ENCODE results near the gene ZNF496.

- TF ChIP-seq CTCF (IDR thresholded peaks at IDR 0.05) (no peak), TCF7L2 (IDR thresholded peaks at IDR 0.05; ENCODE audit: low read depth, low read length) (no peak), REST (IDR thresholded peaks at IDR 0.05; ENCODE audit: insufficient read depth in 1 of 2, low read depth in 2 of 2, low read length in 1 of 2) (no peak), SIN3A (IDR thresholded peaks at IDR 0.05; ENCODE audit: borderline replicate concordance, insufficient read depth, low read depth, low read length) (no peak)
Observed at GRCh38 chr1:247332215-247332622, 552 bp upstream of the ZNF496 start.
